ENCODE data around the gene PRR36. TPM values are rescaled to one million over a fixed set of nuclear protein-coding genes. Genes with fewer than 3 reads are reported as not detected.

PRR36 gene
- total and polyA plus RNA-seq, 10 of the 15 experiments (the other 5 are each of a cell fraction or from before 2014, with no cell fraction given): 0.04 TPM; not detected in 9

DNA sequence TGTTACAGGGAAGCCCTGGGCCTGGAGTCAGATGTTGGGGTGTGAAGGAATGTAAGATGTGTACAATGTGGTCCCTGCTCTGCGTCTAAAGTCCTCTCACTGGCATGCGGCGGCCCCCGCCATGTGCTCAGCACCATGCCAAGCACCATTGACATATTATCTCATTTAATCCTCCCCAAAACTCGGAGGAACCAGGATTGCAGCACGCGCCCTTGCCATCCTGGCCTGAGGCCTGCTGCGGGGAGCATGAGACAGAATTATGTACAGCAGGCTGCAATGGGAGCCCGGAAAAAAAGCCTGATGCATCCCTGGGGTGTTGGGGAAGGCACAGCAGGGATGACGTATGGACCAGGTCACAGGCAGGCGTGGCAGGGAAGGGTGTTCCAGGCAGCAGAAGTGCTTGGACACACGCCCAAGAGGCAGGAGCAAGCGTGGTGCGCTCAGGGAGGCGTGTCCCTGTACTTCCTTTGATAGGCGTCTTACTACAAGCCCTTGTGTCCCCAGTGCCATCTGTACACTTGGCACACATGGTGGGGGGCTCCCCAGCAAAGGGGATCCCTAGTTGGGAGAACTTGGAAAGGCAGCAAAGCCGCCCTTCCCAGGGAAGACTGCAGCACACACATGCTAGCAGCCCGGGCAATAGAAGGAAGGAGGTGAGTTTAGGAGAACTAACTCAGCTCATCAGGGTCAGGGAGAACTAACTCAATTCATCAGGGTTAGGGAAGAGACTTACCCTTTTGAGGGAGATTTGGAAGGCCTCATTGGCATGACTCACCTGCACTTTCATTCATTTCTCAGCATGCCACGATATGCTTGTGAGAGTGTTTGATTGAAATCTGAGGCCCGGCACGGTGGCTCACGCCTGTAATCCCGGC is 40.7 kb downstream of the PRR36 start:
- POLR2A ChIA-PET: no interaction called here
- FAIRE-seq: no peak
- CTCF ChIA-PET: no interaction called here
- WGBS (ENCODE audit: insufficient coverage, insufficient replicate concordance, low lambda C conversion rate, missing lambda C conversion rate): 76% methylated on average over 23 of the region's 23 CpGs
- Histone ChIP-seq H3K79me2 (ENCODE audit: control insufficient read depth, insufficient read depth, low read length) (no peaks in the 10 kb centered on the region), H3K36me3 (ENCODE audit: control insufficient read depth in 2 of 2, insufficient read depth in 2 of 2, low read length in 1 of 2) (no peaks in the 10 kb centered on the region), H3K27me3 (replicated peaks in 1 of 2; ENCODE audit: control insufficient read depth in 2 of 2, insufficient read depth in 2 of 2, low read length in 1 of 2) (no peaks in the 10 kb centered on the region), H3K4me1 (ENCODE audit: control insufficient read depth, insufficient read depth, low read length) (peaks cover 6% of the 10 kb centered on the region), H3K27ac (ENCODE audit: control insufficient read depth, insufficient read depth) (no peak overlapping the region), H3K4me3 (no peak overlapping the region), H3K4me2 (ENCODE audit: control insufficient read depth, insufficient read depth) (no peak overlapping the region), H3K9ac (ENCODE audit: control insufficient read depth, insufficient read depth, low read length) (no peak overlapping the region), H2AFZ (ENCODE audit: control insufficient read depth, low read depth, low read length) (no peak overlapping the region), H3K9me3 (replicated peaks; ENCODE audit: control insufficient read depth, insufficient read depth, low read length) (no peaks in the 10 kb centered on the region; the same call in 2 of the 3 replicates), H4K20me1 (ENCODE audit: control insufficient read depth, insufficient read depth) (no peaks in the 10 kb centered on the region)
- SMC1A ChIA-PET (ENCODE audit: uncharacterized antibody, unreplicated experiment): interaction anchor here (0.6 kb wide), 1 partner anchor 37 kb away, joined by 3 read pairs; no protein-coding TSS in a partner anchor
- TF ChIP-seq CHD2 (IDR thresholded peaks at IDR 0.05; ENCODE audit: borderline replicate concordance, low read depth, low read length) (no peak), LARP7 (IDR thresholded peaks at IDR 0.05) (no peak), IKZF2 (IDR thresholded peaks at IDR 0.05) (no peak), SPI1 (IDR thresholded peaks at IDR 0.05; ENCODE audit: borderline replicate concordance, insufficient read depth, low read depth, low read length) (no peak)
- TF ChIP-seq, protein P1, sequence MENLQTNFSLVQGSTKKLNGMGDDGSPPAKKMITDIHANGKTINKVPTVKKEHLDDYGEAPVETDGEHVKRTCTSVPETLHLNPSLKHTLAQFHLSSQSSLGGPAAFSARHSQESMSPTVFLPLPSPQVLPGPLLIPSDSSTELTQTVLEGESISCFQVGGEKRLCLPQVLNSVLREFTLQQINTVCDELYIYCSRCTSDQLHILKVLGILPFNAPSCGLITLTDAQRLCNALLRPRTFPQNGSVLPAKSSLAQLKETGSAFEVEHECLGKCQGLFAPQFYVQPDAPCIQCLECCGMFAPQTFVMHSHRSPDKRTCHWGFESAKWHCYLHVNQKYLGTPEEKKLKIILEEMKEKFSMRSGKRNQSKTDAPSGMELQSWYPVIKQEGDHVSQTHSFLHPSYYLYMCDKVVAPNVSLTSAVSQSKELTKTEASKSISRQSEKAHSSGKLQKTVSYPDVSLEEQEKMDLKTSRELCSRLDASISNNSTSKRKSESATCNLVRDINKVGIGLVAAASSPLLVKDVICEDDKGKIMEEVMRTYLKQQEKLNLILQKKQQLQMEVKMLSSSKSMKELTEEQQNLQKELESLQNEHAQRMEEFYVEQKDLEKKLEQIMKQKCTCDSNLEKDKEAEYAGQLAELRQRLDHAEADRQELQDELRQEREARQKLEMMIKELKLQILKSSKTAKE (IDR thresholded peaks at IDR 0.05; ENCODE audit: low read depth, poor library complexity, severe bottlenecking): no peak
- BruUV-seq (replicated peaks): no TSS peak
- no peak for DNase-seq (ENCODE audit: low read depth, low spot score)
- in situ Hi-C loops (cut with MboI) (no loop called here), intact Hi-C loops (cut with micrococcal nuclease; ENCODE audit: unreplicated experiment) (no loop called here)
- RAD21 ChIA-PET (ENCODE audit: unreplicated experiment): no interaction called here
- ATAC-seq: no peak
